GM20000 (cell line): ENCODE data around the gene DNAJC5.

ENCODE experiments used
- DNase-seq: peaks from one replicate; pipeline ENCODE4 v3.0.0; 2012; ENCODE audit warnings: low spot score
- CTCF ChIP-seq: IDR thresholded peaks from 2 replicates; pipeline ENCODE4 v1.5.1; 2012; ENCODE audit warnings: mild to moderate bottlenecking, control low read depth; ENCODE audit errors: extremely low read depth, missing control alignments

Gene DNAJC5

GRCh38 chr20:63854069-63854765 is 40.7 kb upstream of the DNAJC5 start:
- peak; percentile 73 for DNase-seq
- TF ChIP-seq CTCF = no peak

- no peak for DNase-seq
- TF ChIP-seq CTCF = no peak
These were observed 40.1 kb upstream of the DNAJC5 start for GRCh38 chr20:63854766-63855362.

GRCh38 chr20:63855363-63856097 is 39.4 kb upstream of the DNAJC5 start:
- TF ChIP-seq CTCF = no peak
- no peak for DNase-seq

GRCh38 chr20:63856098-63856511 is 38.8 kb upstream of the DNAJC5 start:
- no peak for TF ChIP-seq CTCF
- DNase-seq = peak; percentile 14

GRCh38 chr20:63857764-63858392 is 37.0 kb upstream of the DNAJC5 start:
- no peak for TF ChIP-seq CTCF
- DNase-seq = no peak

- no peak for TF ChIP-seq CTCF
- no peak for DNase-seq
These were observed 36.3 kb upstream of the DNAJC5 start for GRCh38 chr20:63858393-63859165.
